Osteocyte (in vitro differentiated cells): ENCODE data around the gene AKT2. TPM values are rescaled to one million over a fixed set of nuclear protein-coding genes. Genes with fewer than 3 reads are reported as not detected.

Experiments
- DNase-seq: peaks from one replicate; pipeline ENCODE4 v3.0.0; 2021; ENCODE audit warnings: mixed read lengths; ENCODE audit not compliant: unreplicated experiment; ENCODE audit errors: extremely low spot score
- H3K27ac Mint-ChIP-seq: one replicate; pipeline ENCODE4 v1.8.0; 2021; ENCODE audit warnings: mild to moderate bottlenecking, mixed read lengths; ENCODE audit not compliant: unreplicated experiment
- H3K27me3 Mint-ChIP-seq: one replicate; pipeline ENCODE4 v1.8.0; 2021; ENCODE audit warnings: mixed read lengths; ENCODE audit not compliant: unreplicated experiment
- H3K36me3 Mint-ChIP-seq: one replicate; pipeline ENCODE4 v1.8.0; 2021; ENCODE audit warnings: mixed read lengths; ENCODE audit not compliant: unreplicated experiment
- H3K4me1 Mint-ChIP-seq: one replicate; pipeline ENCODE4 v1.8.0; 2021; ENCODE audit warnings: mixed read lengths; ENCODE audit not compliant: unreplicated experiment
- H3K4me3 Mint-ChIP-seq: one replicate; pipeline ENCODE4 v1.8.0; 2021; ENCODE audit warnings: mild to moderate bottlenecking, moderate library complexity, mixed read lengths; ENCODE audit not compliant: unreplicated experiment
- H3K9me3 Mint-ChIP-seq: one replicate; pipeline ENCODE4 v1.8.0; 2021; ENCODE audit warnings: mixed read lengths; ENCODE audit not compliant: unreplicated experiment
- CTCF ChIP-seq: fragments of 200-600 bp; sonication (generic); IDR thresholded peaks from 2 replicates; pipeline ENCODE4 v1.5.0; 2021; ENCODE audit warnings: antibody characterized with exemption, mild to moderate bottlenecking, moderate library complexity
- total RNA-seq: library from RNA; stranded (reverse); gene quantifications from 2 replicates; pipeline ENCODE4 v1.2.1, GENCODE V29; 2021

The AKT2 gene
- total RNA-seq, 1 donor from 2014 or later: 152 TPM

- Mint-ChIP-seq H3K27me3 (no peaks in the 10 kb centered on the region), H3K9me3 (no peaks in the 10 kb centered on the region), H3K4me3 (no peak overlapping the region), H3K27ac (no peak overlapping the region), H3K4me1 (peaks cover 18% of the 10 kb centered on the region), H3K36me3 (no peaks in the 10 kb centered on the region)
- TF ChIP-seq CTCF: no peak
- DNase-seq: no peak
These were observed 14.6 kb downstream of the AKT2 start for GRCh38 chr19:40270362-40271089.

- TF ChIP-seq CTCF: no peak
- Mint-ChIP-seq H3K36me3 (no peaks in the 10 kb centered on the region), H3K9me3 (no peaks in the 10 kb centered on the region), H3K27me3 (no peaks in the 10 kb centered on the region), H3K27ac (no peak overlapping the region), H3K4me1 (peaks cover 14% of the 10 kb centered on the region), H3K4me3 (no peak overlapping the region)
- no peak for DNase-seq
These were observed 15.8 kb downstream of the AKT2 start for GRCh38 chr19:40269216-40269940.

GRCh38 chr19:40267601-40267997 lies 17.5 kb downstream of the AKT2 start:
- H3K27ac Mint-ChIP-seq: no peak overlapping the region
- no peak for TF ChIP-seq CTCF
- H3K27me3 Mint-ChIP-seq: no peaks in the 10 kb centered on the region
- no peak overlapping the region for H3K4me3 Mint-ChIP-seq
- no peak for DNase-seq
- H3K9me3 Mint-ChIP-seq: no peaks in the 10 kb centered on the region
- H3K4me1 Mint-ChIP-seq: peaks cover 6% of the 10 kb centered on the region
- peaks cover 2% of the 10 kb centered on the region for H3K36me3 Mint-ChIP-seq

- no peaks in the 10 kb centered on the region for H3K27me3 Mint-ChIP-seq
- DNase-seq: no peak
- H3K27ac Mint-ChIP-seq: no peak overlapping the region
- peaks cover 6% of the 10 kb centered on the region for H3K4me1 Mint-ChIP-seq
- no peak for TF ChIP-seq CTCF
- H3K36me3 Mint-ChIP-seq: peaks cover 2% of the 10 kb centered on the region
- no peaks in the 10 kb centered on the region for H3K9me3 Mint-ChIP-seq
- H3K4me3 Mint-ChIP-seq: no peak overlapping the region
These were observed 18.1 kb downstream of the AKT2 start for GRCh38 chr19:40266912-40267600.

- no peaks in the 10 kb centered on the region for H3K27me3 Mint-ChIP-seq
- no peak overlapping the region for H3K4me3 Mint-ChIP-seq
- no peak for TF ChIP-seq CTCF
- no peaks in the 10 kb centered on the region for H3K9me3 Mint-ChIP-seq
- H3K4me1 Mint-ChIP-seq: peaks cover 6% of the 10 kb centered on the region
- no peak for DNase-seq
- H3K27ac Mint-ChIP-seq: no peak overlapping the region
- peaks cover 7% of the 10 kb centered on the region for H3K36me3 Mint-ChIP-seq
These were observed 19.0 kb downstream of the AKT2 start for GRCh38 chr19:40266119-40266518.
